Measurements from ENCODE around the gene OTOP1.
A peak's percentile ranks its signal among the peaks of the same experiment; 100 is the strongest.

Gene OTOP1

GRCh38 chr4:4226606-4227438, at the start of gene OTOP1:
Gene OTOP1, minus strand, starts transcription at chr4:4226929. Its CDS starts 65 bp downstream, at chr4:4226864.
- H3K36me3 ChIP-seq (ENCODE audit: control insufficient read depth in 5 of 5, insufficient read depth in 5 of 5, low read length in 5 of 5) = no peaks in the 10 kb centered on the region
- no peak within 1 kb of the TSS for H3K27ac ChIP-seq (ENCODE audit: low read depth, low read length)
- no peaks in the 10 kb centered on the region for H3K9me3 ChIP-seq (ENCODE audit: control insufficient read depth in 5 of 5, low read length in 5 of 5)
- H3K4me3 ChIP-seq (ENCODE audit: low read depth in 1 of 5, low read length in 5 of 5) = no peak within 1 kb of the TSS
- peaks cover 5 to 46% (median 32%) of the 10 kb centered on the region in 5 donors for H3K27me3 ChIP-seq (ENCODE audit: control insufficient read depth in 5 of 5, insufficient read depth in 4 of 5, low read length in 5 of 5)
- no peak within 1 kb of the TSS for H3K9ac ChIP-seq (ENCODE audit: low read length in 5 of 5)
- H3K4me1 ChIP-seq (ENCODE audit: control insufficient read depth in 5 of 5, insufficient read depth in 5 of 5, low read length in 5 of 5) = no peaks in the 10 kb centered on the region

DNA sequence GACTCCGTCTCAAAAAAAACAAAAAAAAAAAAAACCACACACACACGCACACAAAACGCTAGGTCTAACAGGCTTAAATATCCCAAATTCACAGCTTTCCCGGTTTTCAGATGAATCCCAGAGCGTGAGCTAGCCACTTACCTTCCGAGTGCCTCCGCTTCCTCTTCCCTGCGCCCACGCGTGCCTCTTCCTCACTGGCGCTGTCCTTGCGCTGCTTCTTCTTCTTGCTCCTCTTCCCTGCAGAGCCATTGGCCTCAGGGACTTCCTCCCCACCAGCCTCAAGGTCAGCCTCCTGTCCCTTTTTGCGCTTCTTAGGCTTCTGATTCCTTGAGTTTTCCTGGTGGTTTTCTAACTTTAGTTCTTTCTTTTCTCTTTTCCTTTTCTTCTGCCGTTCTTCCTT, 47.5 kb upstream of the OTOP1 start:
- H3K4me1 ChIP-seq (ENCODE audit: control insufficient read depth in 5 of 5, insufficient read depth in 5 of 5, low read length in 5 of 5) = no peaks in the 10 kb centered on the region
- H3K27ac ChIP-seq (ENCODE audit: low read depth, low read length) = no peak overlapping the region
- H3K4me3 ChIP-seq (ENCODE audit: low read depth in 1 of 5, low read length in 5 of 5) = no peak overlapping the region
- H3K9me3 ChIP-seq (ENCODE audit: control insufficient read depth in 5 of 5, low read length in 5 of 5) = no peaks in the 10 kb centered on the region
- H3K36me3 ChIP-seq (ENCODE audit: control insufficient read depth in 5 of 5, insufficient read depth in 5 of 5, low read length in 5 of 5) = peaks cover 15 to 84% (median 65%) of the 10 kb centered on the region in 5 donors
- no peak overlapping the region for H3K9ac ChIP-seq (ENCODE audit: low read length in 5 of 5)
- no peaks in the 10 kb centered on the region for H3K27me3 ChIP-seq (ENCODE audit: control insufficient read depth in 5 of 5, insufficient read depth in 4 of 5, low read length in 5 of 5)

DNA sequence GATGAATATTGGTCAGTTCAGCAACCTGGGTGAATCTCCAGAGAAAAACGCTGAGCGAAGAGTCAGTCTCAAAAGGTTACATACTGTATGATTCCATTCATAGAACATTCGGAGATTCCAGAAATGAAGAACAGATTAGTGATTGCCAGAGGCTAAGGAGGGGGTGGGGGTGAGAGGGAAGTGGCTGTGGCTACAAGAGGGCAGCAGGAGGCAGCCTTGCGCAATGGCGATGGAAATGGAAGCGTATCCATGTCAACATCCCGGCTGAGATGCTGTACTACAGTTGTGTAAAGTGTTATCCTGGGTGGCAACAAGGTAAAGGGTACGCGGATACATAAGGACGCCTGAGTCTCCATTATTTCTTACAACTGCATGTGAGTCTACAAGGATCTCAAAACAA, 45.2 kb upstream of the OTOP1 start:
- H3K9me3 ChIP-seq (ENCODE audit: control insufficient read depth in 5 of 5, low read length in 5 of 5) = no peaks in the 10 kb centered on the region
- no peaks in the 10 kb centered on the region for H3K27me3 ChIP-seq (ENCODE audit: control insufficient read depth in 5 of 5, insufficient read depth in 4 of 5, low read length in 5 of 5)
- H3K4me1 ChIP-seq (ENCODE audit: control insufficient read depth in 5 of 5, insufficient read depth in 5 of 5, low read length in 5 of 5) = no peaks in the 10 kb centered on the region
- H3K4me3 ChIP-seq (ENCODE audit: low read depth in 1 of 5, low read length in 5 of 5) = no peak overlapping the region
- no peak overlapping the region for H3K27ac ChIP-seq (ENCODE audit: low read depth, low read length)
- peaks cover 10 to 77% (median 62%) of the 10 kb centered on the region in 5 donors for H3K36me3 ChIP-seq (ENCODE audit: control insufficient read depth in 5 of 5, insufficient read depth in 5 of 5, low read length in 5 of 5)
- no peak overlapping the region for H3K9ac ChIP-seq (ENCODE audit: low read length in 5 of 5)

- Histone ChIP-seq H3K9me3 (ENCODE audit: control insufficient read depth in 5 of 5, low read length in 5 of 5) (no peaks in the 10 kb centered on the region), H3K4me3 (ENCODE audit: low read depth in 1 of 5, low read length in 5 of 5) (no peak overlapping the region), H3K27me3 (ENCODE audit: control insufficient read depth in 5 of 5, insufficient read depth in 4 of 5, low read length in 5 of 5) (no peaks in the 10 kb centered on the region), H3K4me1 (ENCODE audit: control insufficient read depth in 5 of 5, insufficient read depth in 5 of 5, low read length in 5 of 5) (no peaks in the 10 kb centered on the region), H3K27ac (ENCODE audit: low read depth, low read length) (no peak overlapping the region), H3K9ac (ENCODE audit: low read length in 5 of 5) (no peak overlapping the region), H3K36me3 (ENCODE audit: control insufficient read depth in 5 of 5, insufficient read depth in 5 of 5, low read length in 5 of 5) (peaks cover 10 to 73% (median 62%) of the 10 kb centered on the region in 5 donors)
Measured at GRCh38 chr4:4270529-4270928, 43.8 kb upstream of the OTOP1 start.

DNA sequence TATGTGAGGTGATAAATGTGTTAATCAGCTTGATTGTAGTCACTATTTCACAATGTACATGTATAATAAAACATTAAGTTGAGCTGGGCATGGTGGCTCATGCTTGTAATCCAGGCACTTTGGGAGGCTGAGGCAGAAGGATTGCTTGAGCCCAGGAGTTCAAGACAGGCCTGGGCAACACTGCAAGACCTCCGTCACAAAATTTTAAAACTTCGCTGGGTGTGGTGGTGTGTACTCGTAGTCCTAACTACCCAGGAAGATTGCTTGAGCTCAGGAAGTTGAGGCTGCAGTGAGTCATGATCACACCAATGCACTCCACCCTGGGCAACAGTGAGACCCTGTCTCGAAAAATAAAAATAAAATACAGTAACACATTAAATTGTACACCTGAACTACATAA, 43.1 kb upstream of the OTOP1 start:
- Histone ChIP-seq H3K27me3 (ENCODE audit: control insufficient read depth in 5 of 5, insufficient read depth in 4 of 5, low read length in 5 of 5) (no peaks in the 10 kb centered on the region), H3K4me3 (ENCODE audit: low read depth in 1 of 5, low read length in 5 of 5) (no peak overlapping the region), H3K27ac (ENCODE audit: low read depth, low read length) (no peak overlapping the region), H3K36me3 (ENCODE audit: control insufficient read depth in 5 of 5, insufficient read depth in 5 of 5, low read length in 5 of 5) (peaks cover 10 to 70% (median 55%) of the 10 kb centered on the region in 5 donors), H3K4me1 (ENCODE audit: control insufficient read depth in 5 of 5, insufficient read depth in 5 of 5, low read length in 5 of 5) (no peaks in the 10 kb centered on the region), H3K9me3 (ENCODE audit: control insufficient read depth in 5 of 5, low read length in 5 of 5) (no peaks in the 10 kb centered on the region), H3K9ac (ENCODE audit: low read length in 5 of 5) (no peak overlapping the region)

DNA sequence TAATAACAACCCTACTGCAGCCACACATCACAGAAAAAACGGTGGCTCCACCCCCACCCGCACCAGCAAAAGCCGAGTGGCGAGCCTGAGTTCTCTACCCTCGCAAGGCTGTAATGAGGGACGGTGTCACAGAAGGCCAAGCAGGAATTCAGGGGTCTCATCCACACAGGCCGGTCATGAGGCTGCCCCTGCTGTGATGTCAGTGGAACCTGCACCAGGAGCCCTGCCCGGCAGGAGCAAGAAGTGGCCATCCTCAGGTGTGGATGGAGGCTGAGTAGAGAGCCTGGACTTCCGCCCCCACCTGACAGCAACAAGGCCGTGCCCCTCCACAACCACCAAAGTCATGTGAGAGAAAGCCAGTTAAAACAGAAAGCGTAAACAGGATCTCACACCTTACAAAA, 42.6 kb upstream of the OTOP1 start:
- peaks cover 10 to 64% (median 50%) of the 10 kb centered on the region in 5 donors for H3K36me3 ChIP-seq (ENCODE audit: control insufficient read depth in 5 of 5, insufficient read depth in 5 of 5, low read length in 5 of 5)
- H3K27me3 ChIP-seq (ENCODE audit: control insufficient read depth in 5 of 5, insufficient read depth in 4 of 5, low read length in 5 of 5) = no peaks in the 10 kb centered on the region
- no peak overlapping the region for H3K4me3 ChIP-seq (ENCODE audit: low read depth in 1 of 5, low read length in 5 of 5)
- H3K9ac ChIP-seq (ENCODE audit: low read length in 5 of 5) = no peak overlapping the region
- no peaks in the 10 kb centered on the region for H3K9me3 ChIP-seq (ENCODE audit: control insufficient read depth in 5 of 5, low read length in 5 of 5)
- H3K27ac ChIP-seq (ENCODE audit: low read depth, low read length) = no peak overlapping the region
- no peaks in the 10 kb centered on the region for H3K4me1 ChIP-seq (ENCODE audit: control insufficient read depth in 5 of 5, insufficient read depth in 5 of 5, low read length in 5 of 5)

DNA sequence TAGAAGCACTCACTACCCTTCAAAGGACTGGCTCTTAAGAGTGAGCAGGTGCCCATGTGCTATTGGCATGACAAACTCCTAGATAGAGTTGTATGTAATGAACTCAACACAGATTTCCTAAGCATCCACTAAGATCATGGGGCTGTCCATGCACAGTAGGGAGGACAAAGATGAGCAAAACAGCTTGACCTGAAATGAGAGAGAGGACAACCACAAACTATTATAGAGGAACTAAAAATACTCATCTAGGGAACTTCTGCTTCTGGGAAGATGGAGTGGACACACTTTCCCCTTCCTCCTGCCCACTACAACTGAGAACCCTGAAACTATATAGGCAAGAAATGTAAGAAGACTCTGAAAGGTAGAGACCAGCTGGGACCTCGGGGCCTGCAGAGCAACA, 42.0 kb upstream of the OTOP1 start:
- H3K27me3 ChIP-seq (ENCODE audit: control insufficient read depth in 5 of 5, insufficient read depth in 4 of 5, low read length in 5 of 5) = no peaks in the 10 kb centered on the region
- H3K4me1 ChIP-seq (ENCODE audit: control insufficient read depth in 5 of 5, insufficient read depth in 5 of 5, low read length in 5 of 5) = no peaks in the 10 kb centered on the region
- H3K27ac ChIP-seq (ENCODE audit: low read depth, low read length) = no peak overlapping the region
- no peaks in the 10 kb centered on the region for H3K9me3 ChIP-seq (ENCODE audit: control insufficient read depth in 5 of 5, low read length in 5 of 5)
- no peak overlapping the region for H3K9ac ChIP-seq (ENCODE audit: low read length in 5 of 5)
- H3K36me3 ChIP-seq (ENCODE audit: control insufficient read depth in 5 of 5, insufficient read depth in 5 of 5, low read length in 5 of 5) = peaks cover 10 to 59% (median 47%) of the 10 kb centered on the region in 5 donors
- no peak overlapping the region for H3K4me3 ChIP-seq (ENCODE audit: low read depth in 1 of 5, low read length in 5 of 5)

- Histone ChIP-seq H3K4me1 (ENCODE audit: control insufficient read depth in 5 of 5, insufficient read depth in 5 of 5, low read length in 5 of 5) (no peaks in the 10 kb centered on the region), H3K36me3 (ENCODE audit: control insufficient read depth in 5 of 5, insufficient read depth in 5 of 5, low read length in 5 of 5) (peaks cover 10 to 51% (median 41%) of the 10 kb centered on the region in 5 donors), H3K9me3 (ENCODE audit: control insufficient read depth in 5 of 5, low read length in 5 of 5) (no peaks in the 10 kb centered on the region), H3K4me3 (ENCODE audit: low read depth in 1 of 5, low read length in 5 of 5) (no peak overlapping the region), H3K9ac (ENCODE audit: low read length in 5 of 5) (no peak overlapping the region), H3K27ac (ENCODE audit: low read depth, low read length) (no peak overlapping the region), H3K27me3 (ENCODE audit: control insufficient read depth in 5 of 5, insufficient read depth in 4 of 5, low read length in 5 of 5) (no peaks in the 10 kb centered on the region)
Measured at GRCh38 chr4:4267981-4268380, 41.3 kb upstream of the OTOP1 start.

- H3K4me3 ChIP-seq (ENCODE audit: low read depth in 1 of 5, low read length in 5 of 5) = no peak overlapping the region
Measured at GRCh38 chr4:4260185-4260751, 33.5 kb upstream of the OTOP1 start.

DNA sequence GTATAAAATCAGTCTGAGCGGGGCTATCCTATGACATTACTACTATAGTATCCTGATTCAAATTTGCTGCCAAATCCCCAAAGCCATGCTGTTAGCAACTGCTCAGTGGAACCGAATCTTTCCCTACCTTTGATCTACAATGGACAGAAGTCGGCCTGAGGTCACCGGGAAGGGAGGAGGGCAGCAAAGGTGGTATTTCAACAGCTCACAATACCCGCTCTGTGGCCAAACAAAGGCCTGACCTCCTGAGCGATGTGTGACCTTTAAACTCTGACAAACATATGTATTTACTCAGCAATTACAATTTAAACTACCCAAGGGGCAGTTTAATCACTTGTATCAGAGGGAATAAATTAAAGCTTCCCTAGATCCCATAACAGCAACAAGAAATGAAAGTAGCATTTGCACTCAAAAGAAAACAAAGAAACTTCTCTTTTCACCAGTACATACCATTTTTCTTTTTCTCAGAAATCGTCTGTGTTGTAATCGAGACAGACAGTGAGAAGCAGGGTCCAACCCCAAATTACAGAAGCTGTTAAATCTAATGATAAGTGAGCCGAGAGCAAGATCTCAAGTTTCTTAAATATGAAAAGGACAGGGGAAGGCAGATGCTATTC, 32.9 kb upstream of the OTOP1 start:
- no peaks in the 10 kb centered on the region for H3K9me3 ChIP-seq (ENCODE audit: control insufficient read depth in 5 of 5, low read length in 5 of 5)
- peaks cover 0 to 6% (median 0%) of the 10 kb centered on the region in 5 donors for H3K27me3 ChIP-seq (ENCODE audit: control insufficient read depth in 5 of 5, insufficient read depth in 4 of 5, low read length in 5 of 5)
- no peak overlapping the region for H3K4me3 ChIP-seq (ENCODE audit: low read depth in 1 of 5, low read length in 5 of 5)
- H3K9ac ChIP-seq (ENCODE audit: low read length in 5 of 5) = peak overlapping the region in 3 of 5 donors; percentile 2 to 41 (median 39)
- H3K36me3 ChIP-seq (ENCODE audit: control insufficient read depth in 5 of 5, insufficient read depth in 5 of 5, low read length in 5 of 5) = no peaks in the 10 kb centered on the region
- peaks cover 0 to 10% (median 4%) of the 10 kb centered on the region in 5 donors for H3K4me1 ChIP-seq (ENCODE audit: control insufficient read depth in 5 of 5, insufficient read depth in 5 of 5, low read length in 5 of 5)
- H3K27ac ChIP-seq (ENCODE audit: low read depth, low read length) = no peak overlapping the region

More at GRCh38 chr4:4260185-4260751, 33.5 kb upstream of the OTOP1 start:
- peaks cover 0 to 3% (median 0%) of the 10 kb centered on the region in 5 donors for H3K27me3 ChIP-seq (ENCODE audit: control insufficient read depth in 5 of 5, insufficient read depth in 4 of 5, low read length in 5 of 5)
- no peaks in the 10 kb centered on the region for H3K36me3 ChIP-seq (ENCODE audit: control insufficient read depth in 5 of 5, insufficient read depth in 5 of 5, low read length in 5 of 5)
- H3K27ac ChIP-seq (ENCODE audit: low read depth, low read length) = no peak overlapping the region
- peaks cover 0 to 10% (median 4%) of the 10 kb centered on the region in 5 donors for H3K4me1 ChIP-seq (ENCODE audit: control insufficient read depth in 5 of 5, insufficient read depth in 5 of 5, low read length in 5 of 5)
- peak overlapping the region in 2 of 5 donors; percentile 2 to 39 for H3K9ac ChIP-seq (ENCODE audit: low read length in 5 of 5)
- H3K9me3 ChIP-seq (ENCODE audit: control insufficient read depth in 5 of 5, low read length in 5 of 5) = no peaks in the 10 kb centered on the region

Data from subcutaneous abdominal adipose tissue (tissue), 5 donors.